Neural cell (in vitro differentiated cells): ENCODE measurements around the gene ZNHIT1.

Source experiments
- EP300 ChIP-seq: fragments of 450-650 bp; conservative IDR thresholded peaks from 2 replicates; pipeline ENCODE4 v1.6.1; 2014; ENCODE audit warnings: antibody characterized with exemption, mild to moderate bottlenecking, moderate library complexity; ENCODE audit not compliant: poor library complexity, severe bottlenecking
- POLR2AphosphoS5 ChIP-seq: IDR thresholded peaks from 2 replicates; pipeline ENCODE4 v1.6.1; 2012
- RAD21 ChIP-seq: fragments of 450-650 bp; conservative IDR thresholded peaks from 2 replicates; pipeline ENCODE4 v1.6.1; 2014; ENCODE audit warnings: antibody characterized with exemption, mild to moderate bottlenecking, moderate library complexity
- SMC3 ChIP-seq: fragments of 450-650 bp; conservative IDR thresholded peaks from 2 replicates; pipeline ENCODE4 v1.6.1; 2014; ENCODE audit warnings: antibody characterized with exemption, mild to moderate bottlenecking, moderate library complexity; ENCODE audit not compliant: poor library complexity
- TAF1 ChIP-seq: IDR thresholded peaks from 2 replicates; pipeline ENCODE4 v1.6.1; 2012; ENCODE audit warnings: low read depth
- TF ChIP-seq, protein P1 (sequence below): fragments of 450-650 bp; IDR thresholded peaks from 2 replicates; pipeline ENCODE4 v1.5.1; 2014; ENCODE audit warnings: antibody characterized with exemption, mild to moderate bottlenecking, moderate library complexity; ENCODE audit not compliant: poor library complexity, severe bottlenecking
- TF ChIP-seq, protein P2 (sequence below): IDR thresholded peaks from 2 replicates; pipeline ENCODE4 v1.6.1; 2012; ENCODE audit warnings: borderline replicate concordance

DNA sequence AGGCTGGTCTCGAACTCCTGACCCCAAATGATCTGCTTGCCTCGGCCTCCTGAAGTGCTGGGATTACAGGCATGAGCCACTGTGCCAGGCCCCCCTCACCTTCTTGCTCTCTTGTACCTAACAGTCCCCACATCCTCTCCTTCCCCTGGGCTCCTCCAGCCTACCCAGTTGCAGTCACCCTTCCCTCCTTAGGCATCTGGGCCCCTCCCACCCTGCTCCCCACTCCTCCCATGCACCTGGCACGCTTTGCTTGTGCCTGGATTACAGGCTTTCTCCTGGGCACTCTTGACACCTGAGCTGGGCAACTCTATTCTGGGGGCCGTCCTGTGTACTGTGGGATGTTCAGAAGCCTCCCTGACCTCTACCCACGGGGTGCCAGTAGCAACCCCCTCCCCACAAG is 16.7 kb downstream of the ZNHIT1 start:
- TF ChIP-seq, protein P1, sequence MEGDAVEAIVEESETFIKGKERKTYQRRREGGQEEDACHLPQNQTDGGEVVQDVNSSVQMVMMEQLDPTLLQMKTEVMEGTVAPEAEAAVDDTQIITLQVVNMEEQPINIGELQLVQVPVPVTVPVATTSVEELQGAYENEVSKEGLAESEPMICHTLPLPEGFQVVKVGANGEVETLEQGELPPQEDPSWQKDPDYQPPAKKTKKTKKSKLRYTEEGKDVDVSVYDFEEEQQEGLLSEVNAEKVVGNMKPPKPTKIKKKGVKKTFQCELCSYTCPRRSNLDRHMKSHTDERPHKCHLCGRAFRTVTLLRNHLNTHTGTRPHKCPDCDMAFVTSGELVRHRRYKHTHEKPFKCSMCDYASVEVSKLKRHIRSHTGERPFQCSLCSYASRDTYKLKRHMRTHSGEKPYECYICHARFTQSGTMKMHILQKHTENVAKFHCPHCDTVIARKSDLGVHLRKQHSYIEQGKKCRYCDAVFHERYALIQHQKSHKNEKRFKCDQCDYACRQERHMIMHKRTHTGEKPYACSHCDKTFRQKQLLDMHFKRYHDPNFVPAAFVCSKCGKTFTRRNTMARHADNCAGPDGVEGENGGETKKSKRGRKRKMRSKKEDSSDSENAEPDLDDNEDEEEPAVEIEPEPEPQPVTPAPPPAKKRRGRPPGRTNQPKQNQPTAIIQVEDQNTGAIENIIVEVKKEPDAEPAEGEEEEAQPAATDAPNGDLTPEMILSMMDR, result no peak
- TF ChIP-seq TAF1, result no peak
- no peak for TF ChIP-seq SMC3
- TF ChIP-seq, protein P2, sequence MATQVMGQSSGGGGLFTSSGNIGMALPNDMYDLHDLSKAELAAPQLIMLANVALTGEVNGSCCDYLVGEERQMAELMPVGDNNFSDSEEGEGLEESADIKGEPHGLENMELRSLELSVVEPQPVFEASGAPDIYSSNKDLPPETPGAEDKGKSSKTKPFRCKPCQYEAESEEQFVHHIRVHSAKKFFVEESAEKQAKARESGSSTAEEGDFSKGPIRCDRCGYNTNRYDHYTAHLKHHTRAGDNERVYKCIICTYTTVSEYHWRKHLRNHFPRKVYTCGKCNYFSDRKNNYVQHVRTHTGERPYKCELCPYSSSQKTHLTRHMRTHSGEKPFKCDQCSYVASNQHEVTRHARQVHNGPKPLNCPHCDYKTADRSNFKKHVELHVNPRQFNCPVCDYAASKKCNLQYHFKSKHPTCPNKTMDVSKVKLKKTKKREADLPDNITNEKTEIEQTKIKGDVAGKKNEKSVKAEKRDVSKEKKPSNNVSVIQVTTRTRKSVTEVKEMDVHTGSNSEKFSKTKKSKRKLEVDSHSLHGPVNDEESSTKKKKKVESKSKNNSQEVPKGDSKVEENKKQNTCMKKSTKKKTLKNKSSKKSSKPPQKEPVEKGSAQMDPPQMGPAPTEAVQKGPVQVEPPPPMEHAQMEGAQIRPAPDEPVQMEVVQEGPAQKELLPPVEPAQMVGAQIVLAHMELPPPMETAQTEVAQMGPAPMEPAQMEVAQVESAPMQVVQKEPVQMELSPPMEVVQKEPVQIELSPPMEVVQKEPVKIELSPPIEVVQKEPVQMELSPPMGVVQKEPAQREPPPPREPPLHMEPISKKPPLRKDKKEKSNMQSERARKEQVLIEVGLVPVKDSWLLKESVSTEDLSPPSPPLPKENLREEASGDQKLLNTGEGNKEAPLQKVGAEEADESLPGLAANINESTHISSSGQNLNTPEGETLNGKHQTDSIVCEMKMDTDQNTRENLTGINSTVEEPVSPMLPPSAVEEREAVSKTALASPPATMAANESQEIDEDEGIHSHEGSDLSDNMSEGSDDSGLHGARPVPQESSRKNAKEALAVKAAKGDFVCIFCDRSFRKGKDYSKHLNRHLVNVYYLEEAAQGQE, result no peak
- TF ChIP-seq POLR2AphosphoS5, result no peak
- no peak for TF ChIP-seq EP300
- TF ChIP-seq RAD21, result no peak
